CD4-positive, alpha-beta T cell treated with Interleukin-17A for 4 hours (primary cell): Measurements from ENCODE around the gene SLC35A3.
"Not testable (repeated sequence)": the region's sequence is repeated elsewhere in the genome, so short reads cannot be mapped to it uniquely, and the experiment has no call there.

ENCODE experiments used
- DNase-seq: peaks from one replicate; pipeline ENCODE4 v3.0.0-alpha.2; 2020; ENCODE audit warnings: mixed read lengths

Gene SLC35A3

GRCh38 chr1:99975529-99975928, 5.7 kb downstream of the SLC35A3 start:
- no peak for DNase-seq

GRCh38 chr1:99977326-99977725, 7.5 kb downstream of the SLC35A3 start:
- not testable (repeated sequence) for DNase-seq

GRCh38 chr1:99978218-99978617, 8.4 kb downstream of the SLC35A3 start:
- DNase-seq, result no peak

- no peak for DNase-seq
Measured at GRCh38 chr1:99979091-99979490, 9.3 kb downstream of the SLC35A3 start.

GRCh38 chr1:99980928-99981327, 11.1 kb downstream of the SLC35A3 start:
- no peak for DNase-seq

GRCh38 chr1:99986656-99987225, 16.9 kb downstream of the SLC35A3 start:
- no peak for DNase-seq

- no peak for DNase-seq
Measured at GRCh38 chr1:99988210-99988765, 18.5 kb downstream of the SLC35A3 start.

GRCh38 chr1:99992044-99992722, 22.4 kb downstream of the SLC35A3 start:
- no peak for DNase-seq

GRCh38 chr1:99992760-99993467, 23.1 kb downstream of the SLC35A3 start:
- no peak for DNase-seq

GRCh38 chr1:99993468-99993845, 23.7 kb downstream of the SLC35A3 start:
- no peak for DNase-seq

- DNase-seq, result no peak
Measured at GRCh38 chr1:99994496-99994895, 24.7 kb downstream of the SLC35A3 start.

- no peak for DNase-seq
Measured at GRCh38 chr1:99996951-99997350, 27.2 kb downstream of the SLC35A3 start.

GRCh38 chr1:100001462-100001861, 31.7 kb downstream of the SLC35A3 start:
- no peak for DNase-seq

GRCh38 chr1:100005424-100005823, 35.6 kb downstream of the SLC35A3 start:
- DNase-seq, result no peak

GRCh38 chr1:100006688-100007087, 36.9 kb downstream of the SLC35A3 start:
- no peak for DNase-seq

GRCh38 chr1:100009458-100009857, 39.7 kb downstream of the SLC35A3 start:
- DNase-seq, result no peak

GRCh38 chr1:100010804-100011203, 41.0 kb downstream of the SLC35A3 start:
- DNase-seq, result no peak

GRCh38 chr1:100019220-100019619, 49.4 kb downstream of the SLC35A3 start:
- no peak for DNase-seq

- DNase-seq, result no peak
Measured at GRCh38 chr1:100023482-100023881, 53.7 kb downstream of the SLC35A3 start.

- no peak for DNase-seq
Measured at GRCh38 chr1:100027212-100027611, 57.4 kb downstream of the SLC35A3 start.

- DNase-seq, result no peak
Measured at GRCh38 chr1:100028765-100029164, 59.0 kb downstream of the SLC35A3 start.

- no peak for DNase-seq
Measured at GRCh38 chr1:100034470-100034869, 64.7 kb downstream of the SLC35A3 start.

GRCh38 chr1:100035214-100035613, 65.4 kb downstream of the SLC35A3 start:
- no peak for DNase-seq
